Activated T-cell treated with anti-CD3 and anti-CD28 coated beads for 48 hours (primary cell): ENCODE measurements around the gene TNFSF13.
A peak's percentile ranks its signal among the peaks of the same experiment; 100 is the strongest.

ENCODE experiments used
- DNase-seq: peaks from one replicate; pipeline ENCODE4 v3.0.0-alpha.2; 2020; ENCODE audit warnings: low read depth

Gene TNFSF13

GRCh38 chr17:7575481-7575883 lies 16.9 kb downstream of the TNFSF13 start:
- no peak for DNase-seq

- DNase-seq, result no peak
Observed at GRCh38 chr17:7575959-7576358, 17.4 kb downstream of the TNFSF13 start.

GRCh38 chr17:7576432-7576937 lies 17.9 kb downstream of the TNFSF13 start:
- DNase-seq, result no peak

- DNase-seq, result no peak
Observed at GRCh38 chr17:7577327-7578199, 19.0 kb downstream of the TNFSF13 start.

DNA sequence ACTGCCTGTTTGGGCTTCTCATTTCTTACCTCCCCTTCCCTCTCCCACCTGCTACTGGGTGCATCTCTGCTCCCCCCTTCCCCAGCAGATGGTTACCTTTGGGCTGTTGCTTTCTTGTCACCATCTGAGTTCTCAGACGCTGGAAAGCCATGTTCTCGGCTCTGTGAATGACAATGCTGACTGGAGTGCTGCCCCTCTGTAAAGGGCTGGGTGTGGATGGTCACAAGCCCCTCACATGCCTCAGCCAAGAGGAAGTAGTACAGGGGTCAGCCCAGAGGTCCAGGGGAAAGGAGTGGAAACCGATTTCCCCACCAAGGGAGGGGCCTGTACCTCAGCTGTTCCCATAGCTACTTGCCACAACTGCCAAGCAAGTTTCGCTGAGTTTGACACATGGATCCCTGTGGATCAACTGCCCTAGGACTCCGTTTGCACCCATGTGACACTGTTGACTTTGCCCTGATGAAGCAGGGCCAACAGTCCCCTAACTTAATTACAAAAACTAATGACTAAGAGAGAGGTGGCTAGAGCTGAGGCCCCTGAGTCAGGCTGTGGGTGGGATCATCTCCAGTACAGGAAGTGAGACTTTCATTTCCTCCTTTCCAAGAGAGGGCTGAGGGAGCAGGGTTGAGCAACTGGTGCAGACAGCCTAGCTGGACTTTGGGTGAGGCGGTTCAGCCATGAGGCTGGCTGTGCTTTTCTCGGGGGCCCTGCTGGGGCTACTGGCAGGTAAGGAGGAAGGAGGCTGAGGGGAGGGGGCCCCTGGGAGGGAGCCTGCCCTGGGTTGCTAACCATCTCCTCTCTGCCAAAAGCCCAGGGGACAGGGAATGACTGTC lies 20.7 kb downstream of the TNFSF13 start, which contains the start of gene CD68:
TSS of gene CD68 (plus strand) at position 638 of the 833 bp plus-strand sequence. CDS start at position 678, 40 bp downstream.
- DNase-seq, result peak; percentile 71

- no peak for DNase-seq
Observed at GRCh38 chr17:7579834-7580603, 21.5 kb downstream of the TNFSF13 start.

DNA sequence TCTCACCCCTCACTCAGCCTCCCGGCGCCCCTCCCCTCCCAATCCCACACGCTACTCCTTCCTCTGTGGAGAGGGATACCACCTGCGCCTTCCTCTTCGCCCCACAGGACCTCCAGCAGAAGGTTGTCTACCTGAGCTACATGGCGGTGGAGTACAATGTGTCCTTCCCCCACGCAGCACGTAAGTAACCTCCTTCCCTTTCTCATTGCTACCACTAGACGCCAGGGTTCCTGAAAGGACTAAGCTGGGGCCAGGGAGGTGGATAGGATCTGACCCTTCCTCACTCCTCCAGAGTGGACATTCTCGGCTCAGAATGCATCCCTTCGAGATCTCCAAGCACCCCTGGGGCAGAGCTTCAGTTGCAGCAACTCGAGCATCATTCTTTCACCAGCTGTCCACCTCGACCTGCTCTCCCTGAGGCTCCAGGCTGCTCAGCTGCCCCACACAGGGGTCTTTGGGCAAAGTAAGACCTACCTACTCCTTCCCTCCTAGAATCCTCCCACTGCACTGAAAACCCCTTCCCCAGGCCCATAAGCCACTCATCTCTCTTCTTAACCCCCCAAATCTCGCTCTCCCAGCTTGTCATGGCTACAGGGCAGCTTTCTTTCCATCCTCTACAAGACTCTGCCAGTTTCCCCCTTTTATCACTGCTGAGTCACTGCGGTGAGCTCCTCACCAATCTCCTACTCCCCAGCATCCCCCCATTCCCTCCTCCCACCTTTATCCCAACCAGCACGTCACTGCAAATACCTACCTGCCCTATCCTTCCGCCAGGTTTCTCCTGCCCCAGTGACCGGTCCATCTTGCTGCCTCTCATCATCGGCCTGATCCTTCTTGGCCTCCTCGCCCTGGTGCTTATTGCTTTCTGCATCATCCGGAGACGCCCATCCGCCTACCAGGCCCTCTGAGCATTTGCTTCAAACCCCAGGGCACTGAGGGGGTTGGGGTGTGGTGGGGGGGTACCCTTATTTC lies 22.3 kb downstream of the TNFSF13 start:
- no peak for DNase-seq

GRCh38 chr17:7582396-7583252 lies 24.1 kb downstream of the TNFSF13 start:
- DNase-seq, result no peak

GRCh38 chr17:7583253-7584109 lies 24.9 kb downstream of the TNFSF13 start, which contains the start of gene MPDU1:
Gene MPDU1, plus strand, starts transcription at chr17:7583852. Its CDS starts 11 bp downstream, at chr17:7583863.
- peak; percentile 94 for DNase-seq

GRCh38 chr17:7586673-7587419 lies 28.3 kb downstream of the TNFSF13 start:
- no peak for DNase-seq

DNA sequence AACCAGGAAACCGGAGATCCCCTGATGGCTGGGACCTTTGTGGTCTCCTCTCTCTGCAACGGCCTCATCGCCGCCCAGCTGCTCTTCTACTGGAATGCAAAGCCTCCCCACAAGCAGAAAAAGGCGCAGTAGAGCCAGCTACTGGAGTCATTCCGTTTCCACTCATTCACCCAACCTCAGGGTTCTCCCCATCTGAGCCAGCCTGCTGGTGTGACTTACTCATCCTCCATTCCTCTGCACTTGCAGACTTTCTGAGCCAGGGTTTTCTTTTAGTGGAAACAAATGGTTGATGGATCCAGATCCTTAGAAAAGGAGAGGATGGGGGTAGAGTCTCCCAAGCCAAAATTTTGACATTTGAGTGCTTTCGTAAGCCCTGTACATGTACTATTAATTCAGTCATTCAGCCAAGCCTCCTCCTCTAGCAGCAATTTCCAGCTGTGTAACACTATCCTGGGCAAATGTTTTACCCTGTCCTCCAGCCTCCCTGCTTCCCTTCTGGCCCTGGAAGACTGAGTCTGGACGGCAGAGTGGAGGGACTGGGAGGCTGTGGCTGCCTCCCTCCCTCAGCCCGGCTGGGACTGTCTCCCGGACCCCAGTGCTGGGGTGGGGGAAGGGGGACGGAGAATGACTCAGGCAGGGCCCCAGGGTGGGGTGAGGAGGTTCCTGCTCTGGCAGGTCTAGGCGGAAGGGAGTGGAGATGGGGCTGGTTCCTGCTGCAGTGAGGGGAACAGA lies 29.0 kb downstream of the TNFSF13 start:
- no peak for DNase-seq

GRCh38 chr17:7588553-7589203 lies 30.1 kb downstream of the TNFSF13 start:
- DNase-seq, result no peak

GRCh38 chr17:7589204-7589868 lies 30.8 kb downstream of the TNFSF13 start:
- DNase-seq, result peak; percentile 58

DNA sequence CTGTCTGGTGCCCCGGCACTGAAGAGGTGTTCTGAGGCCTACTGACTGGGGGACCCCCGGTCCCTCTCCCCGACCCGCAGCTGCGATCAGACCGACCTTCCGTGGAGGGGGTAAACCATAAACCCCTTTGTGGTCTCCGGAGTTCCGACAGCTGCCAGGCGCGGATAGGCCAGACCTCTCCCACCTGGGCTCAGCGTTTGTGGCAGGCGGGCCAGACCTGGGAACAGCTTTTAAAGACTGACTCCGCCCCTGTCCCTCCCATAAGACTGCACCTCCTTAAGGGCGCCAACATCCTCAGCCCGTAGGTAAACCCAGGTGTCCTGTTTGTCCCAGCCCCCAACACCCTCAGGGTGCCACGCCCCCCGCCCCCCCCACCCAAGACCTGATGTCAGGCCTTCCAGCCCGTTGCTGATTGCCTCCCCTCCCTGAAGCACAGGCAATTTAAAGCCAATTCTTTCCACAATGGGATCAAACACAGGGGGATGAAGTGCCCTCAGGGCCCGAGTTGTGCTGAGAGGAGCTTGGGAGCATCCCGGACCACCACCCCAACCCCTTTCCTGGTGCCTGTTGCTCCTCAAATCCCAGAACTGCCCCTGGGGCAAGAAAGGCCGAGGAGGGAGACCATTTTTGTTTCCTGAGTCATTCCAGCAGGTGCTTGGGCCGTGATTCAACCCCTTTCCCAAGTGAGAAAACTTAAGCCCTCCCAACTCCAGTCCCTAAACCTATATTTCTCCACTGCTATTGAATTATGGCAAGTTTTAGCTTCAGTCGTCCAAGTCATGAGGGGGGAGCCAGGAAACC lies 31.5 kb downstream of the TNFSF13 start, which contains the start of gene SOX15:
TSS of gene SOX15 (minus strand) at position 204 of the 801 bp plus-strand sequence. CDS start 418 bp downstream, outside the sequence.
- no peak for DNase-seq

DNA sequence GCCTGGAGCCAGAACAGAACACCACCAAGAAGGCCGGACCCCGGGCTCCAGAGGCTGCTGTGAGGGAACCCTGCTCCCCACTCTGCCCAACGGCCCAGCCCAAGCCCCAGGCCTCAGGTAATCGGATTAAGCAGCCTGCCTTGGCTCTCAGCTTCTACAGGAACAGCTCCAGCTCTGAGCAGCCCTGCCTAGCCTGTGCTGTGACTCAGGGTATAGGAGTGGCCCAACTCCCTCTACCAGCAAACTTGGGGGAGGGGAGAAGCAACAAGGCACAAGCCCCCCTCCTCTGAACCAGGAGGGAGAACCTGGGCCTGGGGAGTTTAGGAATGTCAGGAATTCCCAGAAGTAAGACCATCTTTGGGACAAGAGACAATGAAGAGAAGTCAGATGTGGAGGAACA lies 32.2 kb downstream of the TNFSF13 start:
- DNase-seq, result no peak
